H9 (cell line): Measurements from ENCODE around the gene B4GALNT2. TPM values are rescaled to one million over a fixed set of nuclear protein-coding genes. Genes with fewer than 3 reads are reported as not detected.

Experiments
- DNase-seq: peaks from one replicate; pipeline ENCODE4 v3.0.0-alpha.2; 2017
- H2AFZ ChIP-seq: one replicate; pipeline ENCODE4 v1.6.1; 2013; ENCODE audit warnings: mild to moderate bottlenecking, low read length, control low read depth, moderate library complexity
- H2AK5ac ChIP-seq: 2 replicates; pipeline ENCODE4 v1.6.1; 2013; ENCODE audit warnings: low read length, control low read depth, mixed read lengths; ENCODE audit not compliant: insufficient read length
- H2BK120ac ChIP-seq: one replicate; pipeline ENCODE4 v1.6.1; 2013; ENCODE audit warnings: low read depth, mild to moderate bottlenecking, low read length, control low read depth, inconsistent platforms; ENCODE audit not compliant: poor library complexity, severe bottlenecking
- H2BK12ac ChIP-seq: 2 replicates; pipeline ENCODE4 v1.6.1; 2013; ENCODE audit warnings: low read length, control low read depth, mixed read lengths, low read depth; ENCODE audit not compliant: insufficient read length
- H2BK15ac ChIP-seq: 2 replicates; pipeline ENCODE4 v1.6.1; 2013; ENCODE audit warnings: low read depth, low read length, control low read depth
- H2BK20ac ChIP-seq: one replicate; pipeline ENCODE4 v1.6.1; 2013; ENCODE audit warnings: low read depth, mild to moderate bottlenecking, low read length, control low read depth, inconsistent platforms; ENCODE audit not compliant: poor library complexity, severe bottlenecking
- H2BK5ac ChIP-seq: 2 replicates; pipeline ENCODE4 v1.6.1; 2013; ENCODE audit warnings: low read length, control low read depth, mixed read lengths; ENCODE audit not compliant: insufficient read length
- H3K14ac ChIP-seq: 2 replicates; pipeline ENCODE4 v1.6.1; 2013; ENCODE audit warnings: low read length, control low read depth; ENCODE audit not compliant: insufficient read depth
- H3K18ac ChIP-seq: 2 replicates; pipeline ENCODE4 v1.6.1; 2013; ENCODE audit warnings: low read depth, mild to moderate bottlenecking, mixed read lengths, low read length, control low read depth; ENCODE audit not compliant: insufficient read length
- H3K23ac ChIP-seq: 2 replicates; pipeline ENCODE4 v1.6.1; 2013; ENCODE audit warnings: low read length, control low read depth, mixed read lengths, low read depth; ENCODE audit not compliant: insufficient read length
- H3K23me2 ChIP-seq: 2 replicates; pipeline ENCODE4 v1.6.1; 2013; ENCODE audit warnings: low read depth, mild to moderate bottlenecking, mixed read lengths, low read length, control low read depth; ENCODE audit not compliant: insufficient read length, poor library complexity, severe bottlenecking
- H3K27ac ChIP-seq: 2 replicates; pipeline ENCODE4 v1.5.1; 2013; ENCODE audit warnings: low read length, control low read depth, mixed read lengths, low read depth; ENCODE audit not compliant: insufficient read length
- H3K27me3 ChIP-seq: 2 replicates; pipeline ENCODE4 v1.6.1; 2013; ENCODE audit warnings: low read length, control low read depth, inconsistent platforms; ENCODE audit not compliant: insufficient read depth
- H3K4ac ChIP-seq: 2 replicates; pipeline ENCODE4 v1.6.1; 2013; ENCODE audit warnings: low read depth, mild to moderate bottlenecking, control low read depth, inconsistent platforms, low read length, moderate library complexity
- H3K4me1 ChIP-seq: 2 replicates; pipeline ENCODE4 v1.6.1; 2013; ENCODE audit warnings: low read length, control low read depth, inconsistent platforms; ENCODE audit not compliant: insufficient read depth
- H3K4me2 ChIP-seq: 2 replicates; pipeline ENCODE4 v1.6.1; 2013; ENCODE audit warnings: low read length, control low read depth, mixed read lengths; ENCODE audit not compliant: insufficient read length, insufficient read depth
- H3K56ac ChIP-seq: 2 replicates; pipeline ENCODE4 v1.6.1; 2013; ENCODE audit warnings: low read depth, mild to moderate bottlenecking, mixed read lengths, low read length, control low read depth; ENCODE audit not compliant: insufficient read length
- H3K79me1 ChIP-seq: 2 replicates; pipeline ENCODE4 v1.6.1; 2013; ENCODE audit warnings: low read depth, mild to moderate bottlenecking, moderate library complexity, low read length, control low read depth, inconsistent platforms; ENCODE audit not compliant: insufficient read depth, poor library complexity, severe bottlenecking
- H3K79me2 ChIP-seq: 2 replicates; pipeline ENCODE4 v1.6.1; 2013; ENCODE audit warnings: low read length, control low read depth, inconsistent platforms; ENCODE audit not compliant: insufficient read depth
- H3K9ac ChIP-seq: 2 replicates; pipeline ENCODE4 v1.6.1; 2013; ENCODE audit warnings: low read length, control low read depth, mixed read lengths; ENCODE audit not compliant: insufficient read length; ENCODE audit errors: extremely low read depth
- H3K9me3 ChIP-seq: one replicate; pipeline ENCODE4 v1.6.1; 2013; ENCODE audit warnings: low read depth, low read length, inconsistent platforms; ENCODE audit not compliant: control insufficient read depth
- H3T11ph ChIP-seq: one replicate; pipeline ENCODE4 v1.6.1; 2013; ENCODE audit warnings: mild to moderate bottlenecking, low read length, control low read depth, inconsistent platforms
- H4K20me1 ChIP-seq: one replicate; pipeline ENCODE4 v1.6.1; 2013; ENCODE audit not compliant: control insufficient read depth, insufficient read length, insufficient read depth
- H4K5ac ChIP-seq: 2 replicates; pipeline ENCODE4 v1.6.1; 2013; ENCODE audit warnings: low read depth, mild to moderate bottlenecking, mixed read lengths, low read length, control low read depth; ENCODE audit not compliant: insufficient read length
- H4K8ac ChIP-seq: replicated peaks from 2 replicates; pipeline ENCODE4 v1.6.1; 2013; ENCODE audit warnings: low read length, control low read depth, mixed read lengths, low read depth; ENCODE audit not compliant: insufficient read length
- H4K91ac ChIP-seq: 2 replicates; pipeline ENCODE4 v1.6.1; 2013; ENCODE audit warnings: low read depth, mild to moderate bottlenecking, moderate library complexity, mixed read lengths, low read length, control low read depth; ENCODE audit not compliant: insufficient read length
- H3K27ac Mint-ChIP-seq, 3 experiments: 2 replicates in 2 of 3; 3 replicates in 1 of 3; pipeline ENCODE4 v1.8.0; 2020 to 2021; ENCODE audit warnings: mixed read lengths in 3 of 3, mild to moderate bottlenecking in 1 of 3, moderate library complexity in 1 of 3
- H3K27me3 Mint-ChIP-seq: 2 replicates; pipeline ENCODE4 v1.8.0; 2021; ENCODE audit warnings: low read depth, mild to moderate bottlenecking, moderate library complexity, mixed read lengths
- H3K36me3 Mint-ChIP-seq, 3 experiments: 2 replicates in 2 of 3; 3 replicates in 1 of 3; pipeline ENCODE4 v1.8.0; 2020 to 2021; ENCODE audit warnings: low read depth in 3 of 3, mixed read lengths in 3 of 3; ENCODE audit not compliant: insufficient read depth in 1 of 3
- H3K4me1 Mint-ChIP-seq, 2 experiments: 2 replicates each; pipeline ENCODE4 v1.8.0; 2020; ENCODE audit warnings: mixed read lengths in 2 of 2
- H3K4me3 Mint-ChIP-seq, 2 experiments: 2 replicates in 1 of 2; 3 replicates in 1 of 2; pipeline ENCODE4 v1.8.0; 2020 to 2021; ENCODE audit warnings: mild to moderate bottlenecking in 2 of 2, mixed read lengths in 2 of 2, moderate library complexity in 1 of 2
- H3K9me3 Mint-ChIP-seq, 2 experiments: 2 replicates in 1 of 2; 3 replicates in 1 of 2; pipeline ENCODE4 v1.8.0; 2020; ENCODE audit warnings: mild to moderate bottlenecking in 2 of 2, mixed read lengths in 2 of 2, moderate library complexity in 1 of 2
- WGBS: extraction: QIAGEN DNeasy Blood & Tissue Kit; methylation state at CpG from one replicate; pipeline ENCODE4 v1.1.7; 2013; ENCODE audit warnings: missing lambda C conversion rate, low lambda C conversion rate, mixed read lengths; ENCODE audit not compliant: insufficient read length; ENCODE audit errors: extremely low coverage; 5-methylcytosine and 5-hydroxymethylcytosine counted together
- total RNA-seq: library from RNA; stranded (reverse); gene quantifications from 2 replicates; pipeline ENCODE4 v1.2.1, GENCODE V29; 2021
- TF ChIP-seq, protein P1 (sequence below): fragments of 200-600 bp; sonication (generic); conservative IDR thresholded peaks from 3 replicates; pipeline ENCODE4 v1.8.0; 2021; ENCODE audit warnings: antibody characterized with exemption, mild to moderate bottlenecking

The B4GALNT2 gene
- total RNA-seq, 1 experiment from 2014 or later, result not detected

- Mint-ChIP-seq H3K27ac (no peak overlapping the region), H3K4me1 (peaks cover 16 to 18% of the 10 kb centered on the region in 2 experiments), H3K4me3 (no peak overlapping the region; a peak in 1 of 5 replicates), H3K27me3 (peaks cover 8% of the 10 kb centered on the region; the same call in 1 of the 2 replicates), H3K9me3 (peaks cover 0 to 10% of the 10 kb centered on the region in 2 experiments; a peak in 3 of 5 replicates), H3K36me3 (no peaks in the 10 kb centered on the region; a peak in 2 of 7 replicates)
- Histone ChIP-seq H3K14ac (no peak overlapping the region), H3K79me1 (no peaks in the 10 kb centered on the region), H2BK5ac (no peak overlapping the region), H3K4ac (no peak overlapping the region), H2BK120ac (no peak overlapping the region), H3K9ac (no peak overlapping the region), H3K4me2 (no peak overlapping the region), H4K5ac (no peak overlapping the region), H4K91ac (no peak overlapping the region), H4K20me1 (no peaks in the 10 kb centered on the region), H3K4me1 (peaks cover 7% of the 10 kb centered on the region; the same call in 1 of the 2 replicates), H3K23ac (no peak overlapping the region), H3K9me3 (no peaks in the 10 kb centered on the region), H4K8ac (no peak overlapping the region), H3K23me2 (no peaks in the 10 kb centered on the region), H2BK15ac (no peak overlapping the region), H3K18ac (no peak overlapping the region), H3K56ac (no peak overlapping the region), H3K79me2 (no peaks in the 10 kb centered on the region), H2BK20ac (no peak overlapping the region), H2AK5ac (no peak overlapping the region), H2AFZ (no peak overlapping the region), H3K27ac (no peak overlapping the region), H3T11ph (no peak overlapping the region), H2BK12ac (no peak overlapping the region), H3K27me3 (no peaks in the 10 kb centered on the region; the same call in 1 of the 2 replicates)
- WGBS, result no CpG with 5 or more reads among the region's 1 CpG
- TF ChIP-seq, protein P1, sequence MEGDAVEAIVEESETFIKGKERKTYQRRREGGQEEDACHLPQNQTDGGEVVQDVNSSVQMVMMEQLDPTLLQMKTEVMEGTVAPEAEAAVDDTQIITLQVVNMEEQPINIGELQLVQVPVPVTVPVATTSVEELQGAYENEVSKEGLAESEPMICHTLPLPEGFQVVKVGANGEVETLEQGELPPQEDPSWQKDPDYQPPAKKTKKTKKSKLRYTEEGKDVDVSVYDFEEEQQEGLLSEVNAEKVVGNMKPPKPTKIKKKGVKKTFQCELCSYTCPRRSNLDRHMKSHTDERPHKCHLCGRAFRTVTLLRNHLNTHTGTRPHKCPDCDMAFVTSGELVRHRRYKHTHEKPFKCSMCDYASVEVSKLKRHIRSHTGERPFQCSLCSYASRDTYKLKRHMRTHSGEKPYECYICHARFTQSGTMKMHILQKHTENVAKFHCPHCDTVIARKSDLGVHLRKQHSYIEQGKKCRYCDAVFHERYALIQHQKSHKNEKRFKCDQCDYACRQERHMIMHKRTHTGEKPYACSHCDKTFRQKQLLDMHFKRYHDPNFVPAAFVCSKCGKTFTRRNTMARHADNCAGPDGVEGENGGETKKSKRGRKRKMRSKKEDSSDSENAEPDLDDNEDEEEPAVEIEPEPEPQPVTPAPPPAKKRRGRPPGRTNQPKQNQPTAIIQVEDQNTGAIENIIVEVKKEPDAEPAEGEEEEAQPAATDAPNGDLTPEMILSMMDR, result no peak
- DNase-seq, result no peak
Measured at GRCh38 chr17:49112936-49113335, 19.6 kb upstream of the B4GALNT2 start.
